ENCODE results near the gene PTCH1. TPM values are rescaled to one million over a fixed set of nuclear protein-coding genes. Genes with fewer than 3 reads are reported as not detected.

Gene PTCH1
- total RNA-seq, 2 donors from 2014 or later = 26.0 to 32.9 TPM

- TF ChIP-seq, protein P1, sequence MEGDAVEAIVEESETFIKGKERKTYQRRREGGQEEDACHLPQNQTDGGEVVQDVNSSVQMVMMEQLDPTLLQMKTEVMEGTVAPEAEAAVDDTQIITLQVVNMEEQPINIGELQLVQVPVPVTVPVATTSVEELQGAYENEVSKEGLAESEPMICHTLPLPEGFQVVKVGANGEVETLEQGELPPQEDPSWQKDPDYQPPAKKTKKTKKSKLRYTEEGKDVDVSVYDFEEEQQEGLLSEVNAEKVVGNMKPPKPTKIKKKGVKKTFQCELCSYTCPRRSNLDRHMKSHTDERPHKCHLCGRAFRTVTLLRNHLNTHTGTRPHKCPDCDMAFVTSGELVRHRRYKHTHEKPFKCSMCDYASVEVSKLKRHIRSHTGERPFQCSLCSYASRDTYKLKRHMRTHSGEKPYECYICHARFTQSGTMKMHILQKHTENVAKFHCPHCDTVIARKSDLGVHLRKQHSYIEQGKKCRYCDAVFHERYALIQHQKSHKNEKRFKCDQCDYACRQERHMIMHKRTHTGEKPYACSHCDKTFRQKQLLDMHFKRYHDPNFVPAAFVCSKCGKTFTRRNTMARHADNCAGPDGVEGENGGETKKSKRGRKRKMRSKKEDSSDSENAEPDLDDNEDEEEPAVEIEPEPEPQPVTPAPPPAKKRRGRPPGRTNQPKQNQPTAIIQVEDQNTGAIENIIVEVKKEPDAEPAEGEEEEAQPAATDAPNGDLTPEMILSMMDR (conservative IDR thresholded peaks at IDR 0.05) = no peak
- no peaks in the 10 kb centered on the region for H3K9me3 Mint-ChIP-seq
- DNase-seq = peak; percentile 94
- no peaks in the 10 kb centered on the region for H3K9me3 ChIP-seq (ENCODE audit: control insufficient read depth, low read length)
- H3K27ac Mint-ChIP-seq = peak overlapping the region; percentile 92
- 0 to 2% methylated on average over 16 to 48 of the region's 48 CpGs for WGBS, 2 experiments (ENCODE audit: insufficient coverage in 1 of 2, insufficient read length in 1 of 2)
- no peaks in the 10 kb centered on the region for H3K36me3 ChIP-seq (ENCODE audit: control insufficient read depth, insufficient read depth, low read length)
- H3K9ac ChIP-seq (ENCODE audit: extremely low read depth, low read length, poor library complexity, severe bottlenecking) = peak overlapping the region; percentile 75
- H3K36me3 Mint-ChIP-seq (ENCODE audit: low read depth) = peaks cover 1% of the 10 kb centered on the region
- H3K4me3 ChIP-seq (ENCODE audit: low read length) = peak overlapping the region; percentile 97
- no peaks in the 10 kb centered on the region for H3K4me1 ChIP-seq (ENCODE audit: control insufficient read depth, insufficient read depth, low read length)
- H3K27ac ChIP-seq (ENCODE audit: low read depth, low read length) = peak overlapping the region; percentile 98
- H3K27me3 Mint-ChIP-seq (ENCODE audit: insufficient read depth) = peaks cover 31% of the 10 kb centered on the region
- peaks cover 18% of the 10 kb centered on the region for H3K27me3 ChIP-seq (ENCODE audit: control insufficient read depth, insufficient read depth, low read length, poor library complexity, severe bottlenecking)
- H3K4me3 Mint-ChIP-seq = peak overlapping the region; percentile 80
- peaks cover 40% of the 10 kb centered on the region for H3K4me1 Mint-ChIP-seq
Measured at GRCh38 chr9:95508968-95509850, 7.6 kb downstream of the PTCH1 start.

GRCh38 chr9:95508242-95508967, 8.4 kb downstream of the PTCH1 start:
- H3K9me3 Mint-ChIP-seq = no peaks in the 10 kb centered on the region
- Histone ChIP-seq H3K9me3 (ENCODE audit: control insufficient read depth, low read length) (no peaks in the 10 kb centered on the region), H3K27ac (ENCODE audit: low read depth, low read length) (peak overlapping the region; percentile 98), H3K4me3 (ENCODE audit: low read length) (peak overlapping the region; percentile 97), H3K4me1 (ENCODE audit: control insufficient read depth, insufficient read depth, low read length) (no peaks in the 10 kb centered on the region), H3K27me3 (ENCODE audit: control insufficient read depth, insufficient read depth, low read length, poor library complexity, severe bottlenecking) (peaks cover 10% of the 10 kb centered on the region), H3K9ac (ENCODE audit: extremely low read depth, low read length, poor library complexity, severe bottlenecking) (peak overlapping the region; percentile 83), H3K36me3 (ENCODE audit: control insufficient read depth, insufficient read depth, low read length) (no peaks in the 10 kb centered on the region)
- TF ChIP-seq, protein P1 (conservative IDR thresholded peaks at IDR 0.05) = no peak
- H3K27me3 Mint-ChIP-seq (ENCODE audit: insufficient read depth) = peaks cover 25% of the 10 kb centered on the region
- WGBS, 2 experiments (ENCODE audit: insufficient coverage in 1 of 2, insufficient read length in 1 of 2) = 0% methylated on average over 13 to 111 of the region's 111 CpGs
- H3K4me1 Mint-ChIP-seq = peaks cover 35% of the 10 kb centered on the region
- peak; percentile 68 for DNase-seq
- H3K36me3 Mint-ChIP-seq (ENCODE audit: low read depth) = peaks cover 4% of the 10 kb centered on the region
- H3K4me3 Mint-ChIP-seq = peak overlapping the region; percentile 80
- H3K27ac Mint-ChIP-seq = no peak overlapping the region

- H3K27me3 ChIP-seq (ENCODE audit: control insufficient read depth, insufficient read depth, low read length, poor library complexity, severe bottlenecking) = peaks cover 3% of the 10 kb centered on the region
- H3K4me1 ChIP-seq (ENCODE audit: control insufficient read depth, insufficient read depth, low read length) = no peaks in the 10 kb centered on the region
- H3K36me3 ChIP-seq (ENCODE audit: control insufficient read depth, insufficient read depth, low read length) = peaks cover 5% of the 10 kb centered on the region
- Mint-ChIP-seq H3K36me3 (ENCODE audit: low read depth) (peaks cover 10% of the 10 kb centered on the region), H3K27ac (peak overlapping the region; percentile 86), H3K4me3 (peak overlapping the region; percentile 80), H3K4me1 (peaks cover 29% of the 10 kb centered on the region), H3K9me3 (no peaks in the 10 kb centered on the region), H3K27me3 (ENCODE audit: insufficient read depth) (peaks cover 22% of the 10 kb centered on the region)
- H3K27ac ChIP-seq (ENCODE audit: low read depth, low read length) = peak overlapping the region; percentile 68
- H3K9me3 ChIP-seq (ENCODE audit: control insufficient read depth, low read length) = no peaks in the 10 kb centered on the region
- DNase-seq = peak; percentile 83
- H3K4me3 ChIP-seq (ENCODE audit: low read length) = peak overlapping the region; percentile 97
- TF ChIP-seq, protein P1 (conservative IDR thresholded peaks at IDR 0.05) = no peak
- peak overlapping the region; percentile 83 for H3K9ac ChIP-seq (ENCODE audit: extremely low read depth, low read length, poor library complexity, severe bottlenecking)
- WGBS, 2 experiments (ENCODE audit: insufficient coverage in 1 of 2, insufficient read length in 1 of 2) = 0% methylated on average over 34 of the region's 36 CpGs; no CpG with 5 or more reads in 1 of the 2 experiments
Measured at GRCh38 chr9:95507464-95508241, 9.1 kb downstream of the PTCH1 start.

Measured in endodermal cell (in vitro differentiated cells).